Left lung (tissue), 14 donors: ENCODE measurements around the gene HGS. TPM values are rescaled to one million over a fixed set of nuclear protein-coding genes. Genes with fewer than 3 reads are reported as not detected.
A peak's percentile ranks its signal among the peaks of the same experiment; 100 is the strongest.

ENCODE experiments used
- ATAC-seq: fragments of 200-7000 bp; cut with Tn5 transposase; one replicate; pipeline ENCODE4 v1.9.1; 2020; ENCODE audit warnings: moderate library complexity
- DNase-seq, 4 donors: peaks; one replicate each; pipeline ENCODE4 v3.0.0-alpha.2; 2013 to 2020
- H3K27ac ChIP-seq, 2 donors: fragments of 200-600 bp; sonication (generic) in 1 of 2; one replicate each; pipeline versions ENCODE4 v1.5.0 to v1.8.0; 2020 to 2021
- H3K27me3 ChIP-seq, 2 donors: fragments of 200-600 bp; sonication (generic) in 1 of 2; one replicate each; pipeline versions ENCODE4 v1.5.0 to v1.8.0; 2020 to 2021
- H3K36me3 ChIP-seq, 2 donors: fragments of 200-600 bp; sonication (generic) in 1 of 2; one replicate each; pipeline versions ENCODE4 v1.5.0 to v1.8.0; 2020 to 2021
- H3K4me1 ChIP-seq, 2 donors: fragments of 200-600 bp; one replicate each; pipeline ENCODE4 v1.8.0; 2021
- H3K4me3 ChIP-seq, 2 donors: fragments of 200-600 bp; sonication (generic) in 1 of 2; one replicate each; pipeline versions ENCODE4 v1.5.0 to v1.8.0; 2020 to 2021; ENCODE audit warnings: mild to moderate bottlenecking in 1 of 2
- H3K9me3 ChIP-seq, 2 donors: fragments of 200-600 bp; sonication (generic) in 1 of 2; one replicate each; pipeline versions ENCODE4 v1.5.0 to v1.8.0; 2020 to 2021
- CTCF ChIP-seq, 2 donors: fragments of 200-600 bp; sonication (generic) in 1 of 2; IDR thresholded peaks; one replicate each; pipeline versions ENCODE4 v1.5.0 to v1.8.0; 2021; ENCODE audit warnings: antibody characterized with exemption in 2 of 2
- intact Hi-C, 2 donors: fragments of 100-400 bp; cut with DNase I; formaldehyde crosslinking; loops; one replicate each; pipeline versions ENCODE4 v1.11.2 to v1.14.2; 2022
- long read RNA-seq, 12 donors: library from polyadenylated mRNA in 2 of 12; unstranded in 2 of 12; transcript quantifications; one replicate each; pipeline ENCODE4 v2.0.0 and lab custom pipeline, GENCODE V29; 2019 to 2026
- polyA plus RNA-seq, 6 donors: library from polyadenylated mRNA; unstranded; fragments of 120-200 nt; gene quantifications; one replicate each; pipeline ENCODE4 v1.2.1, GENCODE V29; 2013; ENCODE audit not compliant: insufficient read length in 6 of 6
- total RNA-seq, 2 donors: library from RNA; stranded (reverse); fragmentation: NEBNext Ultra II Directional; extraction: Animal tissue kit (Norgen Biotek cat#: 25700); gene quantifications; one replicate each; pipeline ENCODE4 v1.2.1, GENCODE V29; 2021
- donor health status: DM: no; HTN: yes; CAD: no.
- donor health status: DM: no; HTN: no; CAD: no.

Gene HGS, protein sequence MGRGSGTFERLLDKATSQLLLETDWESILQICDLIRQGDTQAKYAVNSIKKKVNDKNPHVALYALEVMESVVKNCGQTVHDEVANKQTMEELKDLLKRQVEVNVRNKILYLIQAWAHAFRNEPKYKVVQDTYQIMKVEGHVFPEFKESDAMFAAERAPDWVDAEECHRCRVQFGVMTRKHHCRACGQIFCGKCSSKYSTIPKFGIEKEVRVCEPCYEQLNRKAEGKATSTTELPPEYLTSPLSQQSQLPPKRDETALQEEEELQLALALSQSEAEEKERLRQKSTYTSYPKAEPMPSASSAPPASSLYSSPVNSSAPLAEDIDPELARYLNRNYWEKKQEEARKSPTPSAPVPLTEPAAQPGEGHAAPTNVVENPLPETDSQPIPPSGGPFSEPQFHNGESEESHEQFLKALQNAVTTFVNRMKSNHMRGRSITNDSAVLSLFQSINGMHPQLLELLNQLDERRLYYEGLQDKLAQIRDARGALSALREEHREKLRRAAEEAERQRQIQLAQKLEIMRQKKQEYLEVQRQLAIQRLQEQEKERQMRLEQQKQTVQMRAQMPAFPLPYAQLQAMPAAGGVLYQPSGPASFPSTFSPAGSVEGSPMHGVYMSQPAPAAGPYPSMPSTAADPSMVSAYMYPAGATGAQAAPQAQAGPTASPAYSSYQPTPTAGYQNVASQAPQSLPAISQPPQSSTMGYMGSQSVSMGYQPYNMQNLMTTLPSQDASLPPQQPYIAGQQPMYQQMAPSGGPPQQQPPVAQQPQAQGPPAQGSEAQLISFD
- total RNA-seq, result 100 to 1,000 TPM in 1 of 2 donors, 10 to 100 TPM in 1; 94.6 to 123 TPM
- polyA plus RNA-seq, result 10 to 100 TPM; 72.9 to 95.7 (median 83.2) TPM
- long read RNA-seq, donor 1, transcript HGS-206 (1 exons, 2,401 nt), result major isoform, 9 of 25 reads
- long read RNA-seq, donor 1, partial matches to known transcripts, result 6 of 25 reads
- long read RNA-seq, donor 1, other reads (novel, unspliced or antisense), result 0 of 25 reads
- long read RNA-seq, donor 2, transcript HGS-206 (1 exons, 2,401 nt), result major isoform, 6 of 28 reads
- long read RNA-seq, donor 2, partial matches to known transcripts, result 14 of 28 reads
- long read RNA-seq, donor 2, other reads (novel, unspliced or antisense), result 0 of 28 reads
- long read RNA-seq, donor 3, transcript HGS-201 (22 exons, 2,970 nt), result major isoform, 7 of 14 reads
- long read RNA-seq, donor 3, transcript HGS-206 (1 exons, 2,401 nt), result minor isoform, 5 of 14 reads
- long read RNA-seq, donor 3, partial matches to known transcripts, result 0 of 14 reads
- long read RNA-seq, donor 3, other reads (novel, unspliced or antisense), result 0 of 14 reads
- long read RNA-seq, donor 4, partial matches to known transcripts, result 8 of 15 reads
- long read RNA-seq, donor 4, other reads (novel, unspliced or antisense), result 5 of 15 reads
- long read RNA-seq, donor 5, transcript HGS-206 (1 exons, 2,401 nt), result major isoform, 6 of 11 reads
- long read RNA-seq, donor 5, partial matches to known transcripts, result 0 of 11 reads
- long read RNA-seq, donor 5, other reads (novel, unspliced or antisense), result 0 of 11 reads
- long read RNA-seq, donor 6, transcript HGS-201 (22 exons, 2,970 nt), result major isoform, 6 of 11 reads
- long read RNA-seq, donor 6, partial matches to known transcripts, result 0 of 11 reads
- long read RNA-seq, donor 6, other reads (novel, unspliced or antisense), result 0 of 11 reads
- long read RNA-seq, donor 7, transcript HGS-201 (22 exons, 2,970 nt), result major isoform, 5 of 35 reads
- long read RNA-seq, donor 7, partial matches to known transcripts, result 8 of 35 reads
- long read RNA-seq, donor 7, other reads (novel, unspliced or antisense), result 20 of 35 reads
- long read RNA-seq, donor 8, transcript HGS-206 (1 exons, 2,401 nt), result minor isoform, 6 of 26 reads
- long read RNA-seq, donor 8, transcript HGS-201 (22 exons, 2,970 nt), result major isoform, 11 of 26 reads
- long read RNA-seq, donor 8, partial matches to known transcripts, result 5 of 26 reads
- long read RNA-seq, donor 8, other reads (novel, unspliced or antisense), result 0 of 26 reads
- long read RNA-seq, donor 9, result 0 reads
- long read RNA-seq, donor 10, transcript HGS-201 (22 exons, 2,970 nt), result major isoform, 8 of 23 reads
- long read RNA-seq, donor 10, partial matches to known transcripts, result 9 of 23 reads
- long read RNA-seq, donor 10, other reads (novel, unspliced or antisense), result 6 of 23 reads
- long read RNA-seq, donor 11, result 0 reads
- long read RNA-seq, donor 12, partial matches to known transcripts, result 7 of 14 reads
- long read RNA-seq, donor 12, other reads (novel, unspliced or antisense), result 0 of 14 reads

- H3K27ac ChIP-seq, result peak within 1 kb of the TSS; percentile 73 to 87
- H3K27me3 ChIP-seq, result no peaks in the 10 kb centered on the region
- peak; percentile 98 for ATAC-seq
- intact Hi-C loops, result no loop called here
- peak; percentile 97 to 100 (median 98) for DNase-seq
- H3K36me3 ChIP-seq, result peaks cover 0 to 49% of the 10 kb centered on the region in 2 donors
- no peaks in the 10 kb centered on the region for H3K9me3 ChIP-seq
- peak within 1 kb of the TSS; percentile 93 to 100 for H3K4me3 ChIP-seq
- peak in 1 of 2 donors; percentile 13 for TF ChIP-seq CTCF (IDR thresholded peaks at IDR 0.05)
- H3K4me1 ChIP-seq, result peaks cover 14 to 34% of the 10 kb centered on the region in 2 donors
These were observed at the start of gene HGS, which contains the start of gene ARL16 for GRCh38 chr17:81683584-81684441. TSS of gene HGS (plus strand) at chr17:81684011. CDS start at chr17:81684067, 56 bp downstream. TSS of gene ARL16 (minus strand) at chr17:81683797. CDS start at chr17:81683753, 44 bp downstream.

DNA sequence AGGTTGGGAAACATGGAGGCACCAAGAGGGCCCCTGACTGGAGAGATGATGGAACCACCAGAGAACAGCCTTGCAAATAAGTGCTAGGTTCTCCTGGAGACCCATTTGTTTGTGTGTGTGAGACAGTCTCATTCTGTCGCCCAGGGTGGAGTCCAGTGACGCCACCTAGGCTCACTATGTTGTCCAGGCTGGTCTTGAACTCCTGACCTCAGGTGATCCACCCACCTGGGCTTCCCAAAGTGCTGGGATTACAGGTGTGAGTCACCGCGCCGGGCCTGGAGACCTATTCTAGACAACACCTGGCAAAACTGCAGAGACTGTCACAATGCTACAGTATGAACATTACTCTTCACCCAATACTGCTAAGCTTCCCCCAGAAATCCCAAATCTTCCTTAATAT lies 48.4 kb upstream of the HGS start:
- TF ChIP-seq CTCF (IDR thresholded peaks at IDR 0.05), result no peak
- Histone ChIP-seq H3K4me3 (peak overlapping the region; percentile 94 to 98), H3K36me3 (peaks cover 0 to 10% of the 10 kb centered on the region in 2 donors), H3K27ac (no peak overlapping the region), H3K9me3 (no peaks in the 10 kb centered on the region), H3K27me3 (no peaks in the 10 kb centered on the region), H3K4me1 (peaks cover 19 to 51% of the 10 kb centered on the region in 2 donors)
- DNase-seq (peak in 1 of 4 donors; percentile 59), ATAC-seq (no peak)
- intact Hi-C loops, result no loop called here

DNA sequence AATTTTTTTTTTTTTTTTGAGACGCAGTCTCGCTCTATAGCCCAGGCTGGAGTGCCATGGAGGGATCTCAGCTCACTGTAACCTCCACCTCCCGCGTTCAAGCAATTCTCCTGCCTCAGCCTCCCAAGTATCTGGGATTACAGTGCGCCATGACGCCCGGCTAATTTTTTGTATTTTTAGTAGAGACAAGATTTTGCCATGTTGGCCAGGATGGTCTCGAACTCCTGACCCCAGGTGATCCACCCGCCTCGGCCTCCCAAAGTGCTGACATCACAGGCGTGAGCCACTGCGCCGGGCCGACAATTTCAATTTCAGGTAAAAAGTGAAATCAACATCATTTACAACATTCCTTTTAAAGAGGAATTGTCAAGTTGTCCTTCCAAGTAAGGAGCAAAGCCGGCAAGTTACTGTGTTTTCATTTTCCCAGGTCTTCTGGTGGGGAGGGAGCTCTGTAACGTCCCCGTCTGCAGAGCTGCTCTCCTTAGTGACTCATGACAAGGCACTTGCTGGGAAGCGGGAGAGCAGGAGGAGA lies 47.8 kb upstream of the HGS start:
- H3K27me3 ChIP-seq, result no peaks in the 10 kb centered on the region
- H3K36me3 ChIP-seq, result peaks cover 0 to 7% of the 10 kb centered on the region in 2 donors
- peak overlapping the region; percentile 86 to 91 for H3K27ac ChIP-seq
- no peak for TF ChIP-seq CTCF (IDR thresholded peaks at IDR 0.05)
- DNase-seq (peak in 1 of 4 donors; percentile 33), ATAC-seq (peak; percentile 73)
- H3K4me1 ChIP-seq, result peaks cover 19 to 51% of the 10 kb centered on the region in 2 donors
- no peaks in the 10 kb centered on the region for H3K9me3 ChIP-seq
- intact Hi-C loops, result no loop called here
- peak overlapping the region; percentile 94 to 98 for H3K4me3 ChIP-seq
